Anterior cingulate cortex (tissue), 58 donors: ENCODE results near the gene FAR1.

Experiments used
- DNase-seq, 58 donors: peaks; one replicate each; lab custom pipeline; 2025; lab: John Stamatoyannopoulos, UW

Gene FAR1

DNA sequence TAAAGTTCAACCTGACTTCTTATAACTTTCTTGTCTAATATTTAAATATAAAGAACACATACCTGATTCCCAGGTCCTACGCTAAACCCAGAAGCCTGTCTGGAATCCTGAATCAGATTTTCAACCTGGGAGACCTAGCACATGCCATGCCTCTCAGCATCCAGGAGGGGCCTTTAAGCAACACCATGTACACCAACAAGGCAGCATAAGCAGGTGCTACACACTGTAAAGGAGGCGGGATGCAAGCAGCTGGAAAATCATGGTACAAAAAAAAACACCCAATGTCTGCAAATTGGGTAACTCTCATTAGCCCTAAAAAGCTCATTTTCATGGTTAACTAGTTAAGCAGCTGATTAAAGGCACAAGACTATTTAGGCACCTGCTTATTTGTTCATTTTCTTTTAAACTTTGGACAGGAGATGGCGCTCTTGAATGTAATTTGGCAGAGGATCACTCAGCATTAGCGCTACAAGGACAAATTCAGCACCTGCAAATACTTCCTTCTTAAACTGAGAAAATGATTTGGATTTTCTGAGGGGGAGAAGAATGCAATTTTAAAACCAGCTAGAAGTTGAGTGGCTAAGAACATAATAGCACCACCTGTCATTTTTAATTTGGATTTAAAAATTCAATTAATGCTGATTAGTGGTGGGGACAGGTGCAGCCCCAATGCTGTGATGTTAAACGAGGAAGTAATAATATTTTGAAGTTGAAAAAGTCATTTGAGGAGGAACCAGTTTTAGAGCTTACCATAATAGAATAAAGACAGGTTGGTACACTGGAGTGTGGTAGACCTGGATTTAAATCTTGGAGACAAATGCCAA is 104.0 kb downstream of the FAR1 start:
- DNase-seq: peak in 3 of 58 donors; percentile 5 to 53 (median 44)

- DNase-seq: no peak
Observed at GRCh38 chr11:13775471-13775870, 107.0 kb downstream of the FAR1 start.

GRCh38 chr11:13776134-13776815 is 107.8 kb downstream of the FAR1 start:
- no peak for DNase-seq

- DNase-seq: no peak
Observed at GRCh38 chr11:13777341-13777985, 109.0 kb downstream of the FAR1 start.

DNA sequence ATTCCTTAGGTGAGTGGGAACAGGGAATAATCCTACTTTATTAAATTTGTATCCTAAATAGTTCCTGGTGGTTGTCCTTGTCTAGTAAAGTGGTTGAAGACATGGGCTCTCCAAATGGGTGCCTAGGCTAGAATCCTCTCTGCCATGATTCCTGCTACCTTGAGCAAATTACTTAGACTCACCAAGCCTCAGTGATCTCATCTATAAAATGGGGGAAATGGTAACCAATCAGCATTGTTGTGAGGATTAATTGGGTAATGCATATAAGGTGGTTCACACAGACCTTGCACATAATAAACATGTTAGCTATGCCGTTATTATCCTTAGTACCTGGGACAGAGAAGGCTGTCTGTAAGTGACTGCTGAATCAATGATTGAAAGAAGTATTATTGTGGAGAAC is 109.9 kb downstream of the FAR1 start:
- no peak for DNase-seq

- no peak for DNase-seq
Observed at GRCh38 chr11:13781153-13781552, 112.7 kb downstream of the FAR1 start.
